ENCODE measurements around the gene CTNNB1.

Gene CTNNB1

GRCh38 chr3:41198950-41199865 lies at the start of gene CTNNB1:
TSS of gene CTNNB1 (plus strand) at chr3:41199505. CDS start at chr3:41224069, 24,564 bp downstream.
- peak; percentile 84 to 85 for DNase-seq (ENCODE audit: extremely low read depth in 1 of 2, low read depth in 1 of 2)

- DNase-seq (ENCODE audit: extremely low read depth in 1 of 2, low read depth in 1 of 2): no peak
These were observed 43.5 kb upstream of the CTNNB1 start for GRCh38 chr3:41155834-41156233.

GRCh38 chr3:41158947-41159346 lies 40.4 kb upstream of the CTNNB1 start:
- no peak for DNase-seq (ENCODE audit: extremely low read depth in 1 of 2, low read depth in 1 of 2)

GRCh38 chr3:41159588-41160189 lies 39.6 kb upstream of the CTNNB1 start:
- DNase-seq (ENCODE audit: extremely low read depth in 1 of 2, low read depth in 1 of 2): no peak

GRCh38 chr3:41162541-41162940 lies 36.8 kb upstream of the CTNNB1 start:
- DNase-seq (ENCODE audit: extremely low read depth in 1 of 2, low read depth in 1 of 2): no peak

GRCh38 chr3:41163006-41163405 lies 36.3 kb upstream of the CTNNB1 start:
- no peak for DNase-seq (ENCODE audit: extremely low read depth in 1 of 2, low read depth in 1 of 2)

- no peak for DNase-seq (ENCODE audit: extremely low read depth in 1 of 2, low read depth in 1 of 2)
These were observed 35.9 kb upstream of the CTNNB1 start for GRCh38 chr3:41163421-41163820.

- no peak for DNase-seq (ENCODE audit: extremely low read depth in 1 of 2, low read depth in 1 of 2)
These were observed 34.5 kb upstream of the CTNNB1 start for GRCh38 chr3:41164777-41165176.

- DNase-seq (ENCODE audit: extremely low read depth in 1 of 2, low read depth in 1 of 2): no peak
These were observed 31.4 kb upstream of the CTNNB1 start for GRCh38 chr3:41167722-41168497.

GRCh38 chr3:41169023-41169422 lies 30.3 kb upstream of the CTNNB1 start:
- DNase-seq (ENCODE audit: extremely low read depth in 1 of 2, low read depth in 1 of 2): no peak

- DNase-seq (ENCODE audit: extremely low read depth in 1 of 2, low read depth in 1 of 2): no peak
These were observed 25.1 kb upstream of the CTNNB1 start for GRCh38 chr3:41173926-41174885.

- DNase-seq (ENCODE audit: extremely low read depth in 1 of 2, low read depth in 1 of 2): no peak
These were observed 23.9 kb upstream of the CTNNB1 start for GRCh38 chr3:41175365-41175764.

- no peak for DNase-seq (ENCODE audit: extremely low read depth in 1 of 2, low read depth in 1 of 2)
These were observed 22.7 kb upstream of the CTNNB1 start for GRCh38 chr3:41176596-41176995.

- DNase-seq (ENCODE audit: extremely low read depth in 1 of 2, low read depth in 1 of 2): no peak
These were observed 20.7 kb upstream of the CTNNB1 start for GRCh38 chr3:41178576-41178975.

GRCh38 chr3:41180396-41180795 lies 18.9 kb upstream of the CTNNB1 start:
- no peak for DNase-seq (ENCODE audit: extremely low read depth in 1 of 2, low read depth in 1 of 2)

- DNase-seq (ENCODE audit: extremely low read depth in 1 of 2, low read depth in 1 of 2): no peak
These were observed 16.7 kb upstream of the CTNNB1 start for GRCh38 chr3:41182504-41183059.

- no peak for DNase-seq (ENCODE audit: extremely low read depth in 1 of 2, low read depth in 1 of 2)
These were observed 14.9 kb upstream of the CTNNB1 start for GRCh38 chr3:41184394-41184793.

- no peak for DNase-seq (ENCODE audit: extremely low read depth in 1 of 2, low read depth in 1 of 2)
These were observed 13.0 kb upstream of the CTNNB1 start for GRCh38 chr3:41186297-41186696.

GRCh38 chr3:41188306-41188705 lies 11.0 kb upstream of the CTNNB1 start:
- DNase-seq (ENCODE audit: extremely low read depth in 1 of 2, low read depth in 1 of 2): no peak
